Stimulated activated CD4-positive, alpha-beta T cell treated with anti-CD3 and anti-CD28 coated beads, Interleukin-15, amount 100 ng/mL, for 48 hours (primary cell): ENCODE results near the gene ALB.

Experiments
- DNase-seq, 2 donors: peaks; one replicate each; pipeline ENCODE4 v3.0.0-alpha.2; 2020; ENCODE audit warnings: low read depth in 2 of 2

Gene ALB

GRCh38 chr4:73451981-73452747 lies 48.1 kb downstream of the ALB start:
- DNase-seq: no peak

DNA sequence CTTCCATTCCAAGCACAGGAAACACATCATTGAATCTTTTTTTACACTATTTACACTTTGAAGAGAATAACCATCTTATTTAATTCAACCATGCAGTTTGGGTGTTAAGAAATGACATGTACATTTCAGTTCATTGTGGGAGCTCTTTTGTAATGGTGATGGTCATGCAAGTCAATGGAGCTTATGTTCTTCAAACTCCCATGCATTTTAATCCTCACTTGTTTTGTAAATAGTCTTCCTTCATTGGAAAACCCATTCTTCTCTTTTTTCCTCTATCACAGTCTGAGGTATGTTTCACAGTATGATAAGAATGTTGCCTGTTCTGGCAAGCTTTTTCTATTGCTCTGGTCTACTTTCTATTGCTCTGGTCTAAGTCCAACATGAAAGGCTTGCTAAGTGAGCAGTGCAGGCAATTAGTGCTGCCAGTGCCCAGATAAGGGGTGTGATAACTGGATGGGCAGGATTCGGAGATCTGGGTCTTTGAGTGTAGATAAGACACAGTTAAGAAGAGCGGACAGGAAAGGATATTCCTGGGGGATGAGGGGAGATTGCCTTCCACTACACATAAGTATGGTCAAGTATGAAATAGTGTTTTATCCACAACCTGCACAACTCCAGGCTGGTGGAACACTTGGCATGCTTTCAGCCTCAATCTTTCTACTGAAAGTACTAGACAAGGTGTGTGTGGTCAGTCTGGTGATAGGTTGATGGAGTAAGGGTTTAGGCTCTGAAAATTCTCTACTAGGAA lies 49.0 kb downstream of the ALB start:
- DNase-seq: no peak

- no peak for DNase-seq
Measured at GRCh38 chr4:73453701-73454005, 49.6 kb downstream of the ALB start.

- no peak for DNase-seq
Measured at GRCh38 chr4:73454920-73455319, 50.8 kb downstream of the ALB start.

DNA sequence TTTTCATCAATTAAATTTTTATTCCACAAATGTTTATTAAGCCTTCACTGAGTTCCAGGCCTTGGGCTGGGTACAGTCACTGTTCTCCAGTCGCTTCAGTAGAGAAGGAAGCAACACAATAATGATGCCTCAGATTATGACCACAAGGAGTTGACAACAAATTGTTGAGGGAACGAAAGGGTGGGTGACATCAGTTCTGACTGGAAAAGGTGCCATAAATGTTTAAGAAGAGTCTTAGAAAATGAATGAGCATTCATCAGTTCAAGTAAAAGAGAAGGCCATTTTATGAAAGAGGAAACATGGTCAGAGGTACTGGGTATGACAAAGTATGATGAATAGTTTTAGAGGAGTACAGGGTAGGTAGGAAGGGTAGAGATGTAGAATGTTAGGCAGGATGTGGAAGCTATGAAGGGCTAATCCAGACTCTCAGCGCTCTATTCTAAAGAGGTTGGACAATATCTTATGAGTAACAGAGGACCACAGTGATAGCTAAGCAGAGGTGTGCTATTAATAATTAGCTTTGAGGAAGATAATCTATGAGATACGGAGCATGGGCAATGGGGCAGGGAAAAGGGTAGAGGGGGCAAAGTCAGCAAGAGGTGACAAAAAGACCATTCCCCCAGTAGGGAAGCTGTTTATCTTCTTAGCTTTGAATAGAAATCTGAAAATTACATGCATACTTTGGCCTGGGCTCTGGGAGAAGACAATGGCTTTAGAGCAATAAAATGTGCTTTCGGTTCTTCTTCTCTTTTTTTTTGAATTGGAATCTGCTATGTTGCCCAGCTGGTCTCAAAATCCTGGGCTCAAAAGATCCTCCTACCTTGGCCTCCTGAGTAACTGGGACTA lies 52.3 kb downstream of the ALB start:
- DNase-seq: no peak

- no peak for DNase-seq
Measured at GRCh38 chr4:73458184-73459047, 54.3 kb downstream of the ALB start.

GRCh38 chr4:73459048-73459421 lies 54.9 kb downstream of the ALB start:
- DNase-seq: no peak

GRCh38 chr4:73460913-73461522 lies 56.9 kb downstream of the ALB start:
- DNase-seq: no peak

- DNase-seq: no peak
Measured at GRCh38 chr4:73468170-73468569, 64.1 kb downstream of the ALB start.

DNA sequence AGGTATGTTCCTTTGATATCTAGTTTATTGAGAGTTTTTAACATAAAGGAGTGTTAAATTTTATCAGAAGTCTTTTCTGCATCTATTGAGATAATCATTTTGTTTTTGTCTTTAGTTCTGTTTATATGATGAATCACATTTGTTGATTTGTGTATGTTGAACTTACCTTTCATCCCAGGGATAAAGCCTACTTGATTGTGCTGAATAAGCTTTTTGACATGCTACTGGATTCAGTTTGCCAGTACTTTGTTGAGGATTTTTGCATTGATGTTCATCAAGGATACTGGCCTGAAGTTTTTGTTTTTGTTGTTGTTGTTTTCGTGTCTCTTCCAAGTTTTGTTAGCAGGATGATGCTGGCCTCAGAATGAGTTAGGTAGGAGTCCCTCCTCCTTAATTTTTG lies 66.6 kb downstream of the ALB start:
- no peak for DNase-seq
